Measurements from ENCODE around the gene CHST4. TPM values are rescaled to one million over a fixed set of nuclear protein-coding genes. Genes with fewer than 3 reads are reported as not detected.

Gene CHST4
- total and polyA plus RNA-seq, 2 donors (not counting 3 experiments of a cell fraction or from before 2014, with no cell fraction given) = not detected

- Histone ChIP-seq H4K20me1 (replicated peaks; ENCODE audit: control insufficient read depth, extremely low read depth, insufficient read depth, low read length) (no peaks in the 10 kb centered on the region), H3K36me3 (ENCODE audit: control insufficient read depth in 2 of 2, extremely low read depth in 1 of 2, insufficient read depth in 2 of 2, low read length in 2 of 2) (no peaks in the 10 kb centered on the region), H3K27ac (ENCODE audit: insufficient read depth, low read depth, low read length) (no peak overlapping the region), H3K9ac (replicated peaks; ENCODE audit: extremely low read depth, insufficient read depth, low read length) (no peak overlapping the region), H3K4me1 (ENCODE audit: control insufficient read depth, extremely low read depth, insufficient read depth, low read length) (peaks cover 2% of the 10 kb centered on the region), H3K4me3 (replicated peaks in 1 of 3; ENCODE audit: insufficient read depth in 1 of 3, low read depth in 1 of 3, low read length in 3 of 3) (no peak overlapping the region), H2AFZ (ENCODE audit: low read depth, low read length) (no peak overlapping the region), H3K9me3 (replicated peaks; ENCODE audit: control insufficient read depth, insufficient read depth, low read length) (no peaks in the 10 kb centered on the region), H3K9me1 (replicated peaks; ENCODE audit: control insufficient read depth, extremely low read depth, insufficient read depth, low read length) (no peaks in the 10 kb centered on the region), H3K4me2 (ENCODE audit: insufficient read depth, low read length) (no peak overlapping the region), H3K79me2 (ENCODE audit: control insufficient read depth, insufficient read depth, low read length) (no peaks in the 10 kb centered on the region), H3K27me3 (ENCODE audit: control insufficient read depth in 2 of 2, insufficient read depth in 2 of 2, low read length in 2 of 2) (peaks cover 3 to 10% of the 10 kb centered on the region in 2 experiments)
- POLR2A ChIA-PET = no interaction called here
- TF ChIP-seq MYC (IDR thresholded peaks at IDR 0.05; ENCODE audit: low read depth, low read length) (no peak), GATA2 (IDR thresholded peaks at IDR 0.05; ENCODE audit: insufficient read depth, insufficient read length, low read depth, low read length) (no peak), POLR2AphosphoS5 (IDR thresholded peaks at IDR 0.05; ENCODE audit: insufficient read depth, low read depth, low read length) (no peak), POLR2A (IDR thresholded peaks at IDR 0.05; ENCODE audit: low read depth, low read length) (no peak), JUN (IDR thresholded peaks at IDR 0.05; ENCODE audit: borderline replicate concordance, insufficient read depth, insufficient read length, low read depth) (no peak), EZH2 (IDR thresholded peaks at IDR 0.05; ENCODE audit: borderline replicate concordance, low read depth, low read length, severe bottlenecking) (no peak), FOS (IDR thresholded peaks at IDR 0.05; ENCODE audit: borderline replicate concordance, insufficient read depth, low read length) (no peak)
- TF ChIP-seq, protein P1, sequence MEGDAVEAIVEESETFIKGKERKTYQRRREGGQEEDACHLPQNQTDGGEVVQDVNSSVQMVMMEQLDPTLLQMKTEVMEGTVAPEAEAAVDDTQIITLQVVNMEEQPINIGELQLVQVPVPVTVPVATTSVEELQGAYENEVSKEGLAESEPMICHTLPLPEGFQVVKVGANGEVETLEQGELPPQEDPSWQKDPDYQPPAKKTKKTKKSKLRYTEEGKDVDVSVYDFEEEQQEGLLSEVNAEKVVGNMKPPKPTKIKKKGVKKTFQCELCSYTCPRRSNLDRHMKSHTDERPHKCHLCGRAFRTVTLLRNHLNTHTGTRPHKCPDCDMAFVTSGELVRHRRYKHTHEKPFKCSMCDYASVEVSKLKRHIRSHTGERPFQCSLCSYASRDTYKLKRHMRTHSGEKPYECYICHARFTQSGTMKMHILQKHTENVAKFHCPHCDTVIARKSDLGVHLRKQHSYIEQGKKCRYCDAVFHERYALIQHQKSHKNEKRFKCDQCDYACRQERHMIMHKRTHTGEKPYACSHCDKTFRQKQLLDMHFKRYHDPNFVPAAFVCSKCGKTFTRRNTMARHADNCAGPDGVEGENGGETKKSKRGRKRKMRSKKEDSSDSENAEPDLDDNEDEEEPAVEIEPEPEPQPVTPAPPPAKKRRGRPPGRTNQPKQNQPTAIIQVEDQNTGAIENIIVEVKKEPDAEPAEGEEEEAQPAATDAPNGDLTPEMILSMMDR (IDR thresholded peaks at IDR 0.05; ENCODE audit: extremely low read depth in 1 of 2, insufficient read depth in 1 of 2, low read depth in 1 of 2, low read length in 2 of 2) = no peak
- TF ChIP-seq, protein P2, sequence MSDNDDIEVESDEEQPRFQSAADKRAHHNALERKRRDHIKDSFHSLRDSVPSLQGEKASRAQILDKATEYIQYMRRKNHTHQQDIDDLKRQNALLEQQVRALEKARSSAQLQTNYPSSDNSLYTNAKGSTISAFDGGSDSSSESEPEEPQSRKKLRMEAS (IDR thresholded peaks at IDR 0.05; ENCODE audit: insufficient read depth, insufficient read length) = no peak
- intact Hi-C loops (cut with micrococcal nuclease) (no loop called here), dilution Hi-C loops (cut with MboI; ENCODE audit: extremely low pct_ligation_motif_present, low sequenced_read_pairs) (no loop called here)
- DNase-seq (ENCODE audit: low read depth, low spot score) = no peak
- BruUV-seq (replicated peaks) = no TSS peak
- FAIRE-seq = no peak
- CTCF ChIA-PET = interaction anchor here (2.1 kb wide), 1 partner anchor 43 kb away, joined by 6 read pairs; no protein-coding TSS in a partner anchor
Observed at GRCh38 chr16:71567931-71568330, 41.7 kb downstream of the CHST4 start.
